GM18505 (cell line): Measurements from ENCODE around the gene DICER1.

Experiments
- ATAC-seq: cut with Tn5 transposase; IDR thresholded peaks from one replicate; pipeline ENCODE4 v1.9.1; 2021; ENCODE audit not compliant: unreplicated experiment
- POLR2A ChIP-seq: IDR thresholded peaks from 4 replicates; pipeline ENCODE4 v1.6.1; 2011; ENCODE audit warnings: borderline replicate concordance; ENCODE audit not compliant: insufficient read depth, insufficient read length; ENCODE audit errors: extremely low read depth

DICER1 gene

GRCh38 chr14:95095996-95096395 lies 61.3 kb downstream of the DICER1 start:
- no peak for TF ChIP-seq POLR2A
- no peak for ATAC-seq

- ATAC-seq = no peak
- TF ChIP-seq POLR2A = no peak
These were observed 64.6 kb downstream of the DICER1 start for GRCh38 chr14:95092723-95093122.

- ATAC-seq = no peak
- no peak for TF ChIP-seq POLR2A
These were observed 65.7 kb downstream of the DICER1 start for GRCh38 chr14:95091581-95091980.

GRCh38 chr14:95088665-95089064 lies 68.7 kb downstream of the DICER1 start:
- no peak for ATAC-seq

GRCh38 chr14:95087619-95088018 lies 69.7 kb downstream of the DICER1 start:
- no peak for ATAC-seq
- no peak for TF ChIP-seq POLR2A

More at GRCh38 chr14:95088665-95089064, 68.7 kb downstream of the DICER1 start:
- TF ChIP-seq POLR2A = no peak

GRCh38 chr14:95085321-95085720 lies 72.0 kb downstream of the DICER1 start:
- ATAC-seq = no peak
- no peak for TF ChIP-seq POLR2A

GRCh38 chr14:95078867-95079266 lies 78.5 kb downstream of the DICER1 start:
- no peak for ATAC-seq
- TF ChIP-seq POLR2A = no peak

GRCh38 chr14:95077345-95077744 lies 80.0 kb downstream of the DICER1 start:
- no peak for TF ChIP-seq POLR2A
- ATAC-seq = no peak

- ATAC-seq = no peak
- no peak for TF ChIP-seq POLR2A
These were observed 81.5 kb downstream of the DICER1 start for GRCh38 chr14:95075789-95076188.

- ATAC-seq = no peak
- no peak for TF ChIP-seq POLR2A
These were observed 83.4 kb downstream of the DICER1 start for GRCh38 chr14:95073947-95074346.

GRCh38 chr14:95072310-95072905 lies 84.9 kb downstream of the DICER1 start:
- no peak for TF ChIP-seq POLR2A
- ATAC-seq = no peak

- no peak for ATAC-seq
- TF ChIP-seq POLR2A = no peak
These were observed 85.6 kb downstream of the DICER1 start for GRCh38 chr14:95071649-95072280.

GRCh38 chr14:95070748-95071435 lies 86.4 kb downstream of the DICER1 start:
- no peak for TF ChIP-seq POLR2A
- ATAC-seq = no peak

GRCh38 chr14:95069547-95069946 lies 87.8 kb downstream of the DICER1 start:
- ATAC-seq = no peak
- TF ChIP-seq POLR2A = no peak
